Activated CD4-positive, alpha-beta T cell treated with anti-CD3 and anti-CD28 coated beads for 48 hours (primary cell): ENCODE results near the gene CD81.

Source experiments
- DNase-seq: peaks from one replicate; pipeline ENCODE4 v3.0.0-alpha.2; 2020

The CD81 gene

GRCh38 chr11:2422461-2423156, 45.5 kb downstream of the CD81 start:
- no peak for DNase-seq

- DNase-seq: no peak
Measured at GRCh38 chr11:2423157-2424025, 46.3 kb downstream of the CD81 start.

DNA sequence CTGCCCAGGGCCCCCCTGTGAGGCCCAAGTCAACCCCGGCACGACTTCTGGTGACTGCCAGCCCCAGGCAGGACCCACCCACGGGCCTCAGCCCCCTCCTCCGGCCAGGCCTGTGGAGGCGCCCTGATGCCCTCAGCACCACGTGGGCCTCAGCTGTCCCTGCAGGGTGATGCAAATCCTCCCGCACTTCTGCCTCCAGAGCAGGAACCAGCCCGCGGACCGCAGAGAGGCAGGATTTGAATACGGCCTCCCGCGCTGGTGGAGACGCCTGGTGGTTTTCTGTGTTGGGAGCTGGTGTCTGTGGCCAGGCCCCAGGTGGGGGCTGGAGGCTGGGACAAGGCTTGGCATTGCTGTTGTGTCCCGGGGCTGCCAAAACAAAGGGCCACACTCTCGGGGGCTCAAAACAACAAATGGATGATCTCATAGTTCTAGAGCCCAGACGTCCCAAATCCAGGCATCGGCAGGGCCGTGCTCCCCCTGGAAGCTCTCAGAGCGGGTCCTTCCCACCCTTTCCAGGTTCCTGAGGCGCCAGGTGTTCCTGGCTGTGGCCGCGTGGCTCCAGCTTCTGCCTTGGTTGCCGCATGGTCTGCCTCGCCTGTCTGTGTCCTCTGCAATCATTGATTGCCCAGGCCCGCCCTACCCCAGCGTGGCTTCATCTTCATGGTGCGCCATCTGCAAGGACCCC, 47.8 kb downstream of the CD81 start:
- no peak for DNase-seq

DNA sequence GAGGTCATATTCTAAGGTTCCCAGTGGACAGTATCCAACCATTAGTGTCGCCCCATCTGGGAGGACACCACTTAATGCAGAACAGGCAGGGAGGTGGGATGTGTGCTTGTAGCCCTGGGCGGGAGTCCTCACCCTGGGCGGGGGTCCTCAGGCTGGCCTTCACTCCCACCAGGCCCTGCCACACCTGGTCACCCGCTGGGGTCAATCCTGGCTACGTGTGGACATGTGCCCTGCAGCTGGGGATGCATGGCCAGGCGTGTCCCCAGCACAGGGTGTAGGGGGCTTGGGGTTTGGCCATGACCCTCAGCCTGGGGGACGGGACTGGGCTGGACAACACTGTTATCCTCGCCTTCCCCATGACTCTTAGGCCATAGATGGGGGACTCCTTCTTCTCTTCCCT, 48.4 kb downstream of the CD81 start:
- no peak for DNase-seq

DNA sequence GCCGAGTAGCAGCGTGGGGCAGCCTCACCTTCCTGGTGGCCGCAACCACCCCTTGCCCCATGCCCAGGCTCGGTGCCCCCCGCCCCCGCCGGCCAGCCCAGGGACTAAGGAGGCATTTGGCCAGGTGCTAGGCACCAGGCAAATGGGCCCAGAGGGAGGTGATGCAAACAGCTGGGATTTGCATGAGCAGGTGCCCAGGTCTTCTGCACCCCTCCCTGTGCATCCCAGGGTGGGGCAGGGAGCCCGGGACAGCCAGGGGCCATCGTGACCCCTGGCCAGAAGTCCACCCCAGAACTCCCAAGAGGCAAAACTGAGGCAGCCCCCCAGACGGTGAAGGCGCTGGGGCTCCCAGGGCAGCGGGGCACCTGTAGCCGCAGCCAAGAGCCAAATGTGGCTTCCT, 49.1 kb downstream of the CD81 start:
- DNase-seq: no peak

DNA sequence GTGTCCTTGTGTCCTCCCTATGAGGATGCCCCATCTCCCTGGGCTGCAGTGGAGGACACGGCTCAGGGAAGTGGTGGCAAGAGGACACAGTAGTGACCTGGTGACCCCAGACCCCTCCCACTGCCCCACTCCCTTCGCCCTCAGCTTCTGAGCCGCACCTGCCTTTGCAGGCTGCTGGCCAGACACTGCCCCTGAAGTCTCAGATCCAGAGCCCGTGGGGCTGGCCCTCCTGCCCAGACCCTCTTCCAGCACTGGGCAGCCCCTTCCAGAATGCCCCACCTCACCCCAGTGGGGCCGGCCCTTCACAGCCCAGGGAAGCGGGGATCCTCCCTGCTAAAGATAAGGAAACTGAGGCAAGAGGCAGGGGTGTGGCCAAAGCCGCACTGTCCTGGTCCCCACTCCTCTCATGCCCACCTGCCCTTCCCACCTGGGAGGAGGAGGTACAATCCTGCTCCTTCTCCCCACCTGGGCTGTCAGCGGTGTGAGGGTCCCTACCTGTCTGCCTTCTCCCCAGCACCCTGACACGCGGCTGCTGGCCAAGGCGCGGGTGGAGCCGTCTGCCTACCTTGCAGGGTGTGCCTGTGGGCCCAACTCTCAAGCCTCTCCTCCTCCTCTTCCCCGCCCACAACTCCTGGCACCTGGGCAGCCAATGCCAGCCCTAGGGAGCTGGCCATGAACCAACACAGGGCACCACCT, 49.9 kb downstream of the CD81 start:
- DNase-seq: no peak

DNA sequence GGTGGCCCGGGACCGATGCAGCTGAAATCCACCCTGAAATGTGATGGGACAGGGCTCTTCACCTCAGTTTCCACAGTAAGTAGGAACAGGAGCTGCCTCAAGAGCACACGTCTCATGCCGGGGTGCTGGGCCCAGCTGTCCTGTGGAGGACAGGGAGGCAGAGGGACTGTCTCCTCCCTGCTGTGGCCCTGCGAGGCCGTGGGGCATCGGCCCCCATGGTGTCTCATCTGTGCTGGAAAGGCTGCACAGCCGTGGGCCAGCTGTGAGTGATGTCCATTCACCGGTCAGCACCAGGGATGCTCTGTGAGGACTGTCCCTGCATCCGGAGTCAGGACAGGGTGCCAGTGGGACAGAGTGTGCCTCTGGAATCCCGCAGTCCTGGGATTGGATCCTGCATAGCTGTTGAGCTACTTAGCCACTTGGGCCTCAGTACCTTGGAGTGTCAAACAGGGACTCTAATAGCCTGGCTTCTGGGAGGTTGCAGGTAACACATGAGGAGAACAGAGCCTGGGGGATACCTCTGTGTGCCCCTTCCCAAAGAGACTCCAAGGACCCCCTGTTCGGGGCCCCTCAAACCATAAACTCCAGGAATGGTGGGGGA, 50.7 kb downstream of the CD81 start:
- DNase-seq: no peak

DNA sequence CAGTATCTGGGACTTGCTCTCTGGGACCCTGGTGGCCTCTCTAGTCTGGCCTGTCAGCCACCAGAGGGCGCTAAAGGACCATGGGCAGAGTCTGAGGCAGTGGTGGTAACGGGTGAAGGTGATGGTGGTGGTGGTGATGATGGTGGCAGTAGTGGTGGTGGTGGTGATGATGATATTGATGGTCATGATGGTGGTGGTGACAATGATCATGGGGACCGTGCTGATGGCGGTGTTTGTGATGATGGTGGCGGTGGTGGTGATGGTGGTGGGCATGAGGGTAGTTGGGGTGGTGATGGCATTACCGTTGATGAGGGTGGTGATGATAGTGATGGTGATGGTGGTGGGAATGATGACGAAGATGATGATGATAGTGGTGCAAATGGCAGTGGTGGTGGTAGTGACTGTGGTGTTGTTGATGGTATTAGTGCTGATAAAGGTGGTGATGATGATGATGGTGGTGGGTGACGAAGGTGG, 51.2 kb downstream of the CD81 start:
- peak; percentile 92 for DNase-seq

- DNase-seq: no peak
Measured at GRCh38 chr11:2431395-2431794, 54.3 kb downstream of the CD81 start.

DNA sequence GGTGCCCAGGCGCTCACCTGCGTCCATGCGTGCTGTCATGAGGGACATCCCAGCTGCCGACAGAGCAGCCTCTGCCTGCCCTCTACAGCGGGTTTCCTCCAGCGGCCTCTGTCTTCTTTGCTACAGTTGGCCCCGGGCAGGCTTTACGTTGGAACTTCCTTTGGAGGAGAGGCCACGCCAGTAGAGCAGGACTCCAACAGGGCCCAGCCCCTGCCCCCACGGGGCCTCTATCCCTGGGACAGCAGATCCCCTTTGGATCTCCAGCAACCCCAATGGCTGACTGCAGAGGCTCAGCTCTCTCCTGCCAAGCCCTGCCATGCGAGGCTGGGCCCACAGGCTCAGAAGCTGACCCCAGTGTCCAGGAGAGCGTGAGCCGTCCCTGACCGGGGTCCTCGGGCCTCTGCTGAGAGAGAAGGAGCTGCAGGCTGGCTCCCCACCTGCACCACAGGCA, 55.1 kb downstream of the CD81 start:
- no peak for DNase-seq

DNA sequence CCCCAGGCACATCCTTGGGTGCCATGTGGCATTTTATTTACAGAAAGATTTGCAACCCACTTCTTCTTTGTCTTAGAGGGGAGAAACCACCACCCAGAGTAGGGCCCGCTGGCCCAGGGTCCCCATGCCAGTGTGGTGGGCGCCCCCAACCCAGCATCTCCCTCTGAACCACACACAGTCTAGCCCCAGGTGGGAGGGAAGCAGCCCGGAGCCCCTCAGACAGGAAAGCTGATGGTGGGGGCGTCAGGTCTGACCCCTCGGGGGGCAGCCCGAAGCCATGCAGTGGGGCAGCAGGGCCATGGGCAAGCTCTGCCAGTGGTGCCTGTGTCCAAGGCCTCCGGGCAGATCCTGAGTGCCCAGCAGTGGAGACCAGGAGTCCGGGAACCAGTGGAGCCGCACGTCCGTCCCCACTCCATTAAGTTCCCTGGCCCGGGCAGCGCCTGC, 55.5 kb downstream of the CD81 start:
- DNase-seq: no peak

GRCh38 chr11:2433106-2433925, 56.2 kb downstream of the CD81 start:
- DNase-seq: no peak

DNA sequence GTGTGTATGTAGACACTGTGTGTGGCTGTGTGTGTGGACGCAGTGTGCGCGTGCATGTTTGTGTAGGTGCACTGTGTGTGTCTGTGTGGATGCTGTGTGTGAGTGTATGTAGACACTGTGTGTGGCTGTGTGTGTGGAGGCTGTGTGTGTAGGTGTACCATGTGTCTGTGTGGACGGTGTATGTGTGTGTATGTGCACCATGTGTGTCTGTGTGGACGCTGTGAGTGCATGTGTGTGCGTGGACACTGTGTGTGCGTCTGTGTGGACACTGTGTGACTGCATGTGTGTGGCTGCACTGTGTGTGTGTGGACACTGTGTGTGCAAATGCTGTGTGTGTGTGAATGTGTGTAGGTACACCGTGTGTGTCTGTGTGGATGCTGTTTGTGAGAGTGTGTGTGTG, 56.9 kb downstream of the CD81 start:
- DNase-seq: no peak

DNA sequence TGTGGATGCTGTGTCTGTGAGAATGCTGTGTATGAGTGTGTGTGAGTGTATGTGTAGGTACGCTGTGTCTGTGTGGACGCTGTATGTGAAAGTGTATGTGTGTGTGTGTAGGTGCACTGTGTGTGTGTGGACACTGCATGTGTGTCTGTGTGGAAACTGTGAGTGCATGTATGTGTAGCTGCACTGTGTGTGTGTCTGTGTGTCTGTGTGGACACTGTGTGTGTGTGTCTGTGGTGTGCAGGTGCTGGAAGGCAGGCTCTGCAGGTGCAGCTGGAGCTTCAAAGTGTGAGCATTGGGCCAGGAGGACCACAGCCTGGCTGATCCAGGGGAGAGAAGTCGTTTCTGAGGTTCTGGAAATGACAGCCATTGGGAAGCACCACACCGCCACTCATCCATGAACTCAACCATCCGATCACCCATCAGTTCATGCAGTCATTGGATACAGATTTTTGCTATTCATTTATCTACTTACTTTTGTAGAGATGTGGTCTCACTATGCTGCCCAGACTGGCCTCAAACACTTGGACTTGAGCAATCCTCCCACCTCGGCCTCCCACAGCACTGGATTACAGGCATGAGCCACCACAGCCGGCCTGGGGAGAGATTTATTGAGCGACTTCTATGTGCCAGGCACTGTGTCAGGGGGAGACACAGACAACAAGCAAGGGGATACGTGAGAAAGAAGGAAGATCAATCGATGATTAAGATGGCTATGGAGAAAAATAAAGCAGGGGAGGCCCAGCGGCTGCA, 57.6 kb downstream of the CD81 start:
- no peak for DNase-seq

GRCh38 chr11:2435288-2436012, 58.3 kb downstream of the CD81 start:
- DNase-seq: no peak

DNA sequence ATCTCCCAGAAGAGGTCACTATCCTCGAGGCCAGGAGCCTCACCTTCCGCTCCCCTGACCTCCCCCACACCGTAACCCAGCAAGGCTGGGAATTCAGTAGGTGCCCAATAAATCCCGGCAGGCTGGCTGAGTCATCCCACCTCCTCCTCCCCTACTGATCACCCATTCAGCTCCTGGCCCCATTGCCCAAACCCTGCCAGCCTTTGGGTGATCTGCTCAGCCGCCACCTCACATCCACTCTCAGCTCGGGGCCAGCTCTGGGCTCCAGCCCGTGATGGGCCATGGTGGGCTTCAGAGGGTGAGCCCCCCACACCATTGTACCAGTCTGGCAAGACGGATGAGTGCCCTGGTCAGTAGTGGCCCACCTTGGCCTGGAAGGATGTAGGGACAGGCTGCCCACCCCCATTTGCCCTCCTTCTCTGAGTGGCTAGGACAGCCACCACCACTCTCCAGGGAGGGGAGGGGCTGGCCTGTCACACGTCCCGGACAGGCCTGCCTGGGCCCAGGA, 59.0 kb downstream of the CD81 start:
- no peak for DNase-seq

- DNase-seq: no peak
Measured at GRCh38 chr11:2436521-2437031, 59.5 kb downstream of the CD81 start.

DNA sequence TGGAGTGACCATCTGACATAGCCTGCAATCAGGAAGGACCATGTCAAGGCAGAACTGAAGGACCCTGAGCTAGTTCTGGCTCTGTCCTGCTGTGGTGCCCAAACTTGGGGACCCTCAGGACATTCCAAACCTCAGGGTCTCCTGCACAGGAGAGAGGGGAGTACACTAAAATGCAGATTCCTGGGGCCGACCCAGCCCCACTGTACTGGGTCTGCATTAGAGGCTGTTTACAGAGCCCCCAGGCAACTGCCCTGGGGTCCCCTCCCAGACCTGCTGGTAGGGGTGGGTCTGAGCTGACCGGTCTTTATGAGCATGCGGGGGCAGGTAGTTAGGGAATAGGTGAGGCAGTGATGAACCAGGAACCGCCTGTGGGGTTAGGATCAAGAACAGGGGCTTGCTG, 60.4 kb downstream of the CD81 start:
- DNase-seq: no peak

GRCh38 chr11:2439820-2440219, 62.7 kb downstream of the CD81 start:
- no peak for DNase-seq

DNA sequence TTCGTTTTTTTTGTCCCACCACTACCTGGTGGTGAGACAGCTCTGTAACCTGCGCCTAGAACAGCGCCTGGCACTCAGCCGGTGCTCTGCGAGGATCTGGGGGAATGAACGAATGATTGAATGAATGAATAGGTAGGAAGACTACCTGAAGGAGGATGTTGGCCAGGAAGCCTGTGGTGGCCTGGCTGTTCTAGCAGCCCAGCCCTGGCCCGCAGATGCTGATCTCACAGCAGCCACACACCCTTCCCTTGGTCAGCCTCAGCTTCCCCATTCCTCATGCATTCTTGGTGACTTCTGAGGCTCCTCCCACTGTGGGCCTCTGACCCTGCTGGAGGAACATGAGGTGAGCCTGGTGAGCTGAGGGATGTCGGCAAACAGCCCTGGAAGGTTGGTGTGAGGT, 63.5 kb downstream of the CD81 start:
- DNase-seq: no peak
